Germinal center (tissue), 1 donor: Measurements from ENCODE around the gene WWOX.
"Not testable (repeated sequence)": the region's sequence is repeated elsewhere in the genome, so short reads cannot be mapped to it uniquely, and the experiment has no call there.

Experiments used
- DNase-seq: peaks from one replicate; pipeline ENCODE4 v3.0.0; 2012; ENCODE audit warnings: mixed read lengths, low spot score

WWOX gene

DNA sequence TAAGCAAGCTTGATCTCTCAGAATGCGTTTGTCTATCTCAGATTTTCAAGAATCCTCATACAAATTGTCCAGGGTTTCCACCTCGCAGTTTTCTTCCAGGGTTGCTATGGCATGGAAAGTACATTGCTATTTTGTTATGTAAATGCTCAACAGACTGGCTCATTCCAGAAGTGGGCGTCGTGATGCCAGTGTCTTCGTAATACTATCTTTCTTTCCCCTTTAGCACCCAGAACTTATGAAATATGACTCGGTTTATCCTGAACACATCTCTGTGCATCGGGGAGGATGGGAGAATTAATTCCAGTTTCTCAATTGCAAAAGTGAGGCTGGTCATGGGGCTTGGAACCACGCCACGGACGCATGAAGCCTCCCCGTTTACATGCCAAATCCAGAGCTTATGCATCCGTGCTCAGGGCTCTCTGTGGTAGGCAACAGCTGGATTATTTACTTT is 405.0 kb downstream of the WWOX start:
- DNase-seq = no peak

DNA sequence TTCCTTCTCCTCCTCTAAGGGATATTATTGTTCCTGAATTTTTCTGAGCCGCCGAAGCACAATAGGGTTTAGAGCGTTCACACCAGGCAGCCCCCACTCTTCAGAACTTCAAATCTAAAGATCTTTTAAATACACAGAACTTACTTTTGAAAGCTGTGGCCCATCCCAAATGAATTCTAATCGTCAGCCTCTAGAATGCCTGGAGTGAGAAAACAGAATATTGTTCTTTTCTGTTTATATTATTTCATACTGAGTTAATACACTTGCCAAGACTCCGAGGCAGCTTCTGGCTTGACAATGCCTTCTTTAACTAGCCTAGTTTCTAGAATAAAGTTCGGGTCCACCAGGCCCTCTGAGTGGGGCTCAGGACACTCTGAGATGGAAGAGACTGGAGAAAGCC is 405.6 kb downstream of the WWOX start:
- no peak for DNase-seq

DNA sequence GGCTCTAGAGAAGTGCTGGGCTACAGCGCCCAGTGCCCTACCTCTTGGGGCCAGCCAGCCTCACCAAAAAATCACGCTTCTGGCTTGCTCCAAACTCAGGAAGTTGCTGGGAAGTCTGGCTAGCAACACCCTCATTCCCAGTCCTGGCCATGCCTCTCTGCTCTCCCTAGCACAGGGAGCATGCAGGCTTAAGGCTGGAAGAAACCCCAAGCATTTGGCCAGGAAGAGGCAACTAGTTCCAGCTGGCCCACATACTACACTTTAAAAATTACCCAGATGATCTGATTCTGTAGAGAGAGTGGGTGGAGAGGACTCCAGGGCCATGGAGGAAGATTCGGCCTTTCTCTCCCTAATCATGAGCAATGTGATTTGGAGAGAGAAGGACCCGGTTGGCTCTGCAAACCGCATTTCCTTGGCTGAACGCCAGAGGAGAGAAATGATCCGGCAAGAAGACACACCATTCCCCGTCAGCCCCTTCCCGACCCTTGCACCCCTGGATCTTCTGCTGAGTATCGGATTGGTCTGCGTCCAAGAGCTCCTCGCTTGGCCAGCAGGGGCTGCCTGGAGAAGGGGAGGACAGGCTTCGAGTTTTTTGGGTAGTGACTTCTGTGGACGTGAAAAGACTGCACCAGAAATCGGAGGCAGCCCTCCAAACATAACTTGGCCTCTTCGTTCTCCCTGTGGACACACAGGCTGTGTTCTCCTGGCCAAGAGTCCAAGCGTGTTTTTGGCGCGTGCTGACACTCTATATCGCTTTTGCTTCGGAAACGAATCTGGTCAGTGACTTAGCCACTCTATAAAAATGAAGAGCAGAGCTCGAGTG is 406.3 kb downstream of the WWOX start:
- no peak for DNase-seq

DNA sequence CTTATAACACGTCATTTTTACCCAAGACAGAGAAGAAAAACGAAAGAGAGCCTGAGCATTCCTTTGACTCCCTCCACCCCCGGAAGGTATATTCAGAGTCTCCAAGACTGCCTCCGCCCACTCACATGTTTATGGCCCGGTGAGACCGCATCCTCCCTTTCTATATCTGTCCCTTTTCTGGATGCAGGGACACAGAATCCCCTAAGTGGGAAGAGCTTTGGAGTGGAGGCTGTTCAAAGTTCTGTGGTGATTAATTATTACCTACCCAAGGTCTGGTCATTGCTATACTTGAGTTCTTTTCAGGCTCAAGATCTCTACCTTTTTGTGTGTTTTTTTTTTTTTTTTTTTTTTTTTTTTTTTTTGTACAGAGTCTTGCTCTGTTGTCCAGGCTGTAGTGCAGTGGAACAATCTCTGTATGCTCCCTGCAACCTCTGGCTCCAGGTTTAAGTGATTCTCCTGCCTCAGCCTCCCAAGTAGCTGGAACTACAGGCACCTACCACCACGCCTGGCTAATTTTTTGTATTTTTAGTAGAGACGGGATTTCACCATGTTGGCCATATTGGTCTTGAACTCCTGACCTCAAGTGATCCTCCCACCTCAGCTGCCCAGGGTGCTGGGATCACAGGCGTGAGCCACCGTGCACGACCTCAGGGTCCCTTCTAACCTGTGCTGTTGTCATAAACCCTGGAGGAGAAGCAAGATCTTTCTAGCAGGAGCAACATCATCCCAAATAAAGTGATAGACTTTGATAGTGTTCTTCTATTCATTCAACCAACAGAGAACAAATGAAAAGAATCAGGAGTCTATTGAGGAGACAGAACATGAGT is 407.1 kb downstream of the WWOX start:
- no peak for DNase-seq

DNA sequence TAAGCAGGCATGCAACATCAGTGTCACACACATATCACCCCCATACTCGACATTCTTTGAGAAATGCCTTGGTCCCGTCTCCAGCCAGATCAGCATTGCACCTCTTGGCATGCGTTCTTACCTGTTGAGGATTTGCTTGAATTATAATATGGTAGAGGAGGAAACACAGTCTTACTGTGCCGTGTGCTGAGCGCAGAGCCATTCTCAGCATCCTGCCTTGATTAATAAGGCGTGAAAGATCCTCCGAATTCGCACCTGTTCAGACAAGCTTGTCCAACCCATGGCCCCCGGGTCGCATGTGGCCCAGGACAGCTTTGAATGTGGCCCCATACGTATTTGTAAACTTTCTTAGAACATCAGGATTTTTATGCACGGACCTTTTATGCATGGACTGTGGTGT is 408.1 kb downstream of the WWOX start:
- no peak for DNase-seq

DNA sequence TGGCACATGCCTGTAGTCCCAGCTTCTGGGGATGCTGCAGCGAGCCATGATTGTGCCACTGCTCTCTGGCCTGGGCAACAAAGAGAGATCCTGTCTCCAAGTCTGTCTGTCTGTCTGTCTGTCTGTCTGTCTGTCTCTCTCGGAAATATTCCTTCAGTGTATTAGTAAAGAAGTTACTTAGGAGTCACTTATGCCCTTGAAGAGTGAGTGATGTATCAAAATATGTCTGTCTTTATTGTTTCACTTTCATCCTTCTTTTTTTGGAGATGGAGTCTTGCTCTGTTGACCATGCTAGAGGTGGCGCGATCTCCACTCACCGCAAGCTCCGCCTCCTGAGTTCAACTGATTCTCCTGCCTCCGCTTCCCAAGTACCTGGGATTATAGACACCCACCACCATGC is 410.5 kb downstream of the WWOX start:
- DNase-seq = no peak

DNA sequence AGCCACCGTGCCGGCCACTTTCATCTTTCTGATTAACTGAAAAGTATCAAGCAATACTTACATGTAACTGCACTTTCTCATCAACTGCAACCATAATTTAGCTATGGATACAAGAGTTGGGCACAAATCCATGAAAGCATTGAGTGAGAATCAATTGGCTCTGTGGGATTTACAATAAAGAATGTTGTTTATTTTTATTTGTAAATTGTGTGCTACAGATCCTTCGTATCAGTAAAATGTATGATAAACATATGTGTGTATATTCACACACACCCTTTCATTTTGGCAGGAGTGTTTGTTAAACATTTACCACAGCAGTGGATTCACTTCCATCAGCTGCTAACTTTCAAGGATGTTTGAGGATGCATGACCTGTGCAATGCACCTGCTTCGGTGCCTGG is 411.0 kb downstream of the WWOX start:
- no peak for DNase-seq

DNA sequence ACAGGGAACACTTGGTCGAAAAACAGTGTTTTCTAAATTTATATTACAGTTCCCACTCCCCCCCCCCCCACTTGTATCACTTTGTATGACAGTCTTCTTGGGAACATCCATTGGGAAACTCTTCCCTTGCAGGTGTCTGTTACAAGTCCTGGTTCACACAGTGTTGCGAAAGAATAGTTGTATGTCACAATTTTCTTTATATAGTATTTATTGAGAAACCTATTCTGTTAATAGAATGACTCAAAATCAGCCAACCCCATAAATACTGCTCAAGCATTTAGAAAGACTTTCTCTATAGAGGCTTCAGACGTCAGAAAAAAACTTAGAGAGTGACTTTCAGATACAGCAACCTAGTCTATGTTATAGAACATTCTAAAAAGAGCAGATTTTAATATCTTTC is 414.4 kb downstream of the WWOX start:
- no peak for DNase-seq

DNA sequence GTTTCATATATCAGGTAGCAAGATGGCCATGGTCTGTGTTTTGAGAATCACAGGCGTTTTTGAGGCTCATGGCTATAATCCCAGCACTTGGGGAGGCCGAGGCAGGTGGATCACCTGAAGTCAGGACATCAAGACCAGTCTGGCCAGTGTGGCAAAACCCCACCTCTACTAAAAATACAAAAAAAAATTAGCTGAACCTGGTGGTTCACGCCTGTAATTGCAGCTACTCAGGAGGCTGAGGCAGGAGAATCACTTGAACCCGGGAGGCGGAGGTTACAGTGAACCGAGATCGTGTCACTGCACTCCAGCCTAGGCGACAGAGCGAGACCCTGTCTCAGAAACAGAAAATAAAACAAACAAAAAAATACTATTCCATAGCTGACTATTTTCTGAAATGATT is 415.4 kb downstream of the WWOX start:
- DNase-seq = not testable (repeated sequence)

DNA sequence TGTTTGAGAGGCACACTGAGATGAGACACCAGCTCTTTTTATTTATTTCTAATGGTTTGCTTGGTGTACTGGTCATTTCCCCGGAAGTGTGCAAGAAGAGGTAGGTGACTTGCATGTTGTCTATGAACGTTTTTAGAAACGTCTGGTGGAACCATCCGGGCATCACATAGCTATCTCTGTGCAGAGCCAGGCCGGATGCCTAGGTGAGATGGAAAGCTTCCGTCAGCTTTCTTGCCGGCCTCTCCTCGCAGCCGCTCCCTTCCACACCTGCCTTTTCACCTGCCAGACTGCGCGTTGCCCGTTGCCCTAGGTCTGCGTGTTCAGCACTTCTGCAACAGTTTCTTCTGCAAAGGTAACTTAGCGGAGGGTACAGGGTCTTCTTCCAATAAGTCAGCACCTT is 416.0 kb downstream of the WWOX start:
- no peak for DNase-seq

DNA sequence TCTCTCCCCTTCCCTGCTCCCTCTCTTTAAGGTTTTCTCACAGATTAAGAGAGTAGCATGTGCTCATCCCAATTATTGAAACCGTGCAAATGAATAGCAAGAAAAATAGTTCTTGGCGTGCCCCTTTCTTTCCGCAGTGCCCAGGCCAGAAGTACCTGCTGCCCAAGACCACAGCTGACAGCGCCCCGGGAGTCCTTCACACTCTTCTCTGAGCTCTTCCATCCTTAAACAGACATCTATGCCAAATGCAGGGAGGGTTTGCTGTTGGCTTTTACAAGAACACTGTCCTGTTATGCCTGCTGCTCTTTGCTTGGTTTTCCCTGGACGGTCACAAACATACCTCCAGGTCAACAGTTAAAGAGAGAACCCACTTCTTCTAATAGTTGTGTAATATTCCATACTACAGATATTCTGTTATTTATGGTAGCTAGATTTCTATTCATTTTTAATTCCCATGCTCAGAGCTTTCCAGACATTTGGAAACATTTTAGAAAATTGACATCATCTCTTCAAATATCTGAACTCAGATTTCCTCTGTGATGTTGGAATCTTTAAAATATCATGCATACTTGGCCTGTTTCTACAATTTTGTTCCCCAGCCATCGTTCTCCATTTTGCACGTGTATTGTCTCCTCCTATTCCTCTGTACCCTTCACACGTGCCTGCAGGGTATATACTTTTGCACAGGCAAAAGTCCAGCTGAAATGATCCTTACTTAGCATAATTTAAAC is 416.7 kb downstream of the WWOX start:
- DNase-seq = no peak

DNA sequence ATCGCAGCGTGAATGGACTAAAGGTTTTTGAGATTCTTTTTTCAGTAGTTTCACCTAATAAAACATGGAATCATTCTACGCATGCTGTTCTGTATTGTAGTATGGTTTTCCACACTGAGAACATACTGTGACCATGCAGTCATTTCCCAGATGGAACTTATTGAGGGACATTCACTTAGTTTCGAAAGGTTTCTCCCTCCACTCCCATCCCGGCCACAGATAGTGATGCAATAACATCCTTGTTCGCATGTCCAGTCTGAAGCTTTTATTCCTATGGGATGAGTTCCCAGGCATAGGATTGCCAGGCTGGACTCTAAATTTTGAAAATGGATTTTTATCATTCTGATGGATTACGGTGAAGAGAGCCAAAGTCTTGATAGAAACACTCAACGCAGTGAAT is 420.4 kb downstream of the WWOX start:
- no peak for DNase-seq

DNA sequence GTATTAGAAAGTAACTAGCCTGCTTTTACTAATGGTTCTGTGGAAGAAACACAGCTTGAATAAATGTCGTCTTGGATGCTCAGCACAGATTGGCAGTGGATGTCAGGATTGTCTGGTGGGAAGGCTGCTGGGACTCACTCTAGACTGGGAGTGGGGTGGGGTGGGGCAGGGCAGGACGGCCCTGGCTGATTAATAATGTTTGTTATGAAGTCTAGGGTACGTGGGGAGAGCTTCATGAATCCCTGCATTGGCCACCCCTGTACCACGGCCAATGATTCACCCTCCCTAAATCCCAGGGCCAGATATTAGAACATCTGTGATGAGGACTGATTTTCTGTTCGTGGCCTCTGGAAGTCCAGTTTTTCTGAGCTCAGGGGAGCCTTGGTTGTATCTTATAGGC is 421.0 kb downstream of the WWOX start:
- DNase-seq = no peak

DNA sequence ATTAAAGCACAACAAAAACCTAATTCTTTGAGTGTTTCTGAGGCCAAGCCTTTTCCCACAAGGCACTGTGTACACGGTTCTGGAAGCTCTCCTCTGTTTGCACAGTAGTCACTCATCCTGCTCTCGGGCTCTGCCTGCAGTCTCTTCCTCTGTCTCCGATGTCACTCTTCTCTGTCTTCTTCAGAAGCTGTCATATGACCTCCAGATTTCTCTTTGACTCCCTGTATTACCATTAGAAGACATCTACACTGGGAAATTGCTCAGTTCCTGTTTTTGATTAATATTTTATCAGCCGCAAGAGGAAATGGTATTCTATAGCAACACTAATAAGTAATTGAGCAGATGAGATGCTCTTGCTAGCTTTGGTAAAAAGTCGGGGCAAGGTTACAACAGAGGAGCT is 422.9 kb downstream of the WWOX start:
- DNase-seq = no peak

DNA sequence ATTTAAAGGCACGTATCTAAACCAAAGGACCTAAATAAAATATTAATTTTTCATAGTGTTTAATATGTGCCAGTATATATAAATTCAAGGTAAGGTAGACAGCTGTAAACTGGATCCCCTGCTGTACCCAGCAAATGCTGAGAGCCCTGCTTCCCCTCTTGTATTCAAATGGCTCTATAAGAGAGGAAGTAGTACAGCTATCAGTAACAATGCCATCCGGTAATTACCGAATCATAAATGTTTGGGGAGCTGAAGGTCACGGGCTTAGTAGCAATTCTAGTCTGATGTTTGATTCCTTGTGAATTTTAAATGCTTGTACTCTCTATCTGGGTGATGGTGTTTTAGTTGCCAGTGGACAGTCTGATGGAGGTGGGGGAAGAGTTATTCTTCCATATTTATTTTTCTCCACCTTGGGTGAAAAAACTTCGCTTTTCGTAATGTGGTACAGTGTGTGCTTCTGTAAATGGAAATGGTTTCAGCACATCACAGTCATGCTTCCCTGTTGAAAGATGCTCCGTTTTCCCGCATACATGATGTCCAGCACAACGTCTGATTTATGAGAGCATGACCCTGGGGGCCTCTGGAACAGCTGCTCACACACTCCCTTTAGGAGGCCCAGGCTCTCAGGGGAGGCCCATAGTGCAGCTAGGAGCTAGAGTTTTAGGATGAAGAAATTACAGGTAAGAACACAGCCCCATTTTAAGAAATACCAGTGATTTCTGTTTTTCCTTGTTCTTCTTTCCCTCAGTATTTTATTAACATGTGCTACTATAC is 423.9 kb downstream of the WWOX start:
- DNase-seq = no peak

DNA sequence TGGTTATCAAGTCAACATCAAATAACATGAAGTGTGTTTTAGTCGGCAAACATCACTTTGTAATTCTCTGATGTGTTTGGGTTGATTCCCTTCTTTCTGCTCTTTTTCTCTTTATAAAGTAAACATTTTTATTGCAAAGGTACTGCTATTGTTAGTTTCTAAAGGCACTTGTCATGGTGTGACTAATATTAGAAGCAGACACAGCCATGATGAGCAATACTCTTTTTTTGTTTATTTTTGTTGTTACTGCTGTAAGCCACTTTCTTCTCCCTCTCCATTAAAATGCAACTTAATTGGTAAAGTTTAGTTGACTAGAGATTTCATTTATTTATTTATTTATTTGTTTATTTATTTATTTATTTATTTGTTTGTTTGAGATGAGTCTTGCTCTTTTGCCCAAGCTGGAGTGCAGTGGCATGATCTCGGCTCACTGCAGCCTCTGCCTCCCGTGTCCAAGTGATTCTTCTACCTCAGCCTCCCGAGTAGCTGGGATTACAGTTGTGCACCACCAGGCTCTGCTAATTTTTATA is 424.7 kb downstream of the WWOX start:
- no peak for DNase-seq

DNA sequence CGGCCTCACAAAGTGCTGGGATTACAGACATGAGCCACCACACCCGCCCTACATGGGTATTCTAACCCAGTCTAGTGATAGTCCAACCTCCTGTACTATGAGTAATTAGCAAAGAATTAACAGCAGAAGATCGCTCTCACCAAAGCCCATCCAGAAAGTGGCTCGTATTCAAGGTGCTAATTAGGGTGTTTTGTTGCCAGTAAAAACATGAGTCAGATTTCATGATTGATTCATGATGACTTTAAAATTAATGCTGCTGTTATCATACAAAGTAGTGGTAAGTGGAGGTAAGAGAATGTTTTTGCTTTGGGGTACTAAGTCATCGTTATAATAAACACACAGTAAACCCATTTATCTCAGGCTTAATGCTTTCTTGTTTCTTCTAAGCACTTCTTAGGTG is 428.8 kb downstream of the WWOX start:
- no peak for DNase-seq

DNA sequence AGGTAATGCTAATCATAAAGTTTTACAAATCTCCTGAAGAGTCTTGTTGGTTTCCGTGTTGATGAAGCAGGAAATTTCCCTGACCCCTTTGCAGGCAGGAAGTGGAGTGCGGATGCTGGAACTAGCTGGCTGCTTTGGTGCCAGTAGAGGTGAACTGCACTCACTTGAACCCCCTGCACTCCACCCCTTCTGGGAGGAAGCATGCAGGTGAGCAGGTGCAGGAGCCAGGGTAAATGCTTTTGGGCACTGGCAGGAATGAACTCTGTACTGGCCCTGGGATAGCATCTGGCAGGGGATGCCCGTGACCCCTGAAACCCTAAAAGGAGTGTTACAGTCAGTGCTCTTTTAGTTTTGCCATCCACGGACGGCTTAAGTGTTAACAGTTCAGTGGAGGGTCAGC is 430.4 kb downstream of the WWOX start:
- no peak for DNase-seq

DNA sequence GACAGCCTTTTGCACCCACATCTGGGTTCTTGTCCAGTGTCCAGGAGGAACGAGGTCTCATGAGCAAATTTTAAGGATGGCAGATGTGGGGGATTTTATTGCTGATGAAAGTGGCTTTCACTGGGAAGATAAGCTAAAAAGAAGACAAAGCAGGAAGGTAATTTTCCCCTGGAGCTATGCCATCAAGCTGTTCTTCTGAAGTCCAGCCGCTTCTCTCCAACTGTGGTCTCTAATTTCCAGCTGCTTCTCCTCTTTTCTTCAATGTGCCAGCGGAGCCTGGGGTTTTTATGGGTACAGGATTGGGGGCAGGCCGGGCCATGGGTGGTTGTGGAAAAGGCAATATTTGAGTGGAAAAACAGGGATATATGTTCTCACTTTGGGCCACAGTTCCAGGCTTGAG is 430.8 kb downstream of the WWOX start:
- DNase-seq = no peak

DNA sequence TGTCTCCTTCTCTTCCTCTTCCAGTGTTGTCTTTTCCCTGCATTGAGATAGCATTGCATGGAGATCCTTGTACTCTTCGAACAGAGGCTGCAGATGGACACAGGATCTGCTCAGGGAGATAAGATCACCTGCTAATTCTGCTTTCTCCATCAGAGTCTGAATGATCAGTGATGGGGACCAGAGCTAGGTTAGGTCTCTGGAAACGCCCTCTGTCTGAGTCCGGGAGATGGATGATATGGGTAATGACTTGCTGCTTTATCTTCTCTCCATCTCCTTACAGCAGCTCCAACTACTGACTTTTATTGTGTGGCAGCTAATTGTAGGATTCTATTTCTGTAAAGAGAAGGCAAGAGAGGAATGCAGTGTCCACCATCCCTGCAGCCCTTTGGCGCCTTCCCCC is 435.6 kb downstream of the WWOX start:
- no peak for DNase-seq

DNA sequence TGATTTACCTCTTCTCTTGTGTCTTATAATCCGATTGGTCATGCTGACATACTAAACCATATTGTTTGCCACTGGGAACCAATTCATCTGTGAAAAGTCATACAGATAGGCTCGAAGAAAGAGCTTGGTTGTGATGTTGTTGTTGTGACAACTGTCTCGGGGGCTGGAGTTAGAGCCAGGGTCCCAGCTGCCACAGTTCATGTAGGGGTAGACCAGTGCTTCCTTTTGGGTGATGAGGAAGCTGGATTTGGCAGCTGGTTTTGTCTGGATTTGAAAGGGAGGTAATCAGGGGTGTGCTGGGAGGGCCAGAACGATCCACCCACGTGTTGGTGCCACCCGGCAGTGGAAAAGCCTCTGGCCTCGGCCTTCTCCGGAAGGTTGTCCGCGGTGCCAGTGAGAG is 438.1 kb downstream of the WWOX start:
- no peak for DNase-seq

DNA sequence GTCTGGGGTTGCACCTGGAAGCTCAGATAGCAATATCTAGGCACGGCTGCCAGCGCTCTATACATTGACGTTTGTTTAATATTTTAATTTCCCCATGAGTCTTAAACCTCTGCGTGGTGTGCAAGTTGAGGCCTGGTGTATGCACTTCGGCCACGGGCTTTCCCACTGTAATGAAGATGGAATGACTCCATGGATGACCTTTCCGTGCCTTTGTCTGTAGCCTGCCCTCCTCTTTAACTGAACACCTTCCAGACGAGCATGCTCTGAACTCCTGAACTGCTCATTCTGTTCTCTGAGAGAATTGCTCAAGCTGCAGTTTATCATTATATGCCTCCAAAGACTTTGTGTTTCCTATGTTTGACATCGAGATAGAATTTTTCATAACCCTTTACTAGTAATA is 438.8 kb downstream of the WWOX start:
- no peak for DNase-seq
